Colonic mucosa (tissue), 4 donors: Measurements from ENCODE around the gene TMEM266. TPM values are rescaled to one million over a fixed set of nuclear protein-coding genes. Genes with fewer than 3 reads are reported as not detected.

Experiments used
- DNase-seq: peaks from one replicate; pipeline ENCODE4 v3.0.0-alpha.2; 2020
- H3K27ac ChIP-seq: fragments of 200-600 bp; one replicate; pipeline ENCODE4 v1.8.0; 2021
- H3K27me3 ChIP-seq: fragments of 200-600 bp; one replicate; pipeline ENCODE4 v1.8.0; 2021
- H3K36me3 ChIP-seq: fragments of 200-600 bp; one replicate; pipeline ENCODE4 v1.8.0; 2021
- H3K4me1 ChIP-seq: fragments of 200-600 bp; one replicate; pipeline ENCODE4 v1.8.0; 2021; ENCODE audit warnings: mild to moderate bottlenecking
- H3K4me3 ChIP-seq: fragments of 200-600 bp; one replicate; pipeline ENCODE4 v1.8.0; 2021
- H3K9ac ChIP-seq, 2 donors: one replicate each; pipeline ENCODE4 v1.7.0; 2013; ENCODE audit warnings: control low read depth in 2 of 2, low read depth in 2 of 2, low read length in 2 of 2
- H3K9me3 ChIP-seq: fragments of 200-600 bp; one replicate; pipeline ENCODE4 v1.8.0; 2021
- CTCF ChIP-seq: fragments of 200-600 bp; IDR thresholded peaks from one replicate; pipeline ENCODE4 v1.8.0; 2022; ENCODE audit warnings: antibody characterized with exemption, mild to moderate bottlenecking
- intact Hi-C: fragments of 100-400 bp; cut with DNase I; formaldehyde crosslinking; loops from one replicate; pipeline ENCODE4 v1.14.1; 2022
- total RNA-seq, 2 donors: library from RNA; stranded (reverse); fragmentation: NEBNext Ultra II Directional in 1 of 2; extraction: Animal tissue kit (Norgen Biotek cat#: 25700) in 1 of 2; gene quantifications; one replicate each; pipeline ENCODE4 v1.2.1, GENCODE V29; 2021
- donor health status: healthy.
- donor health status: DM: no; HTN: no; CAD: no.
- donor health status: DM: no; HTN: no; CAD: no.

Gene TMEM266
- total RNA-seq, 2 donors from 2014 or later: not detected

GRCh38 chr15:76116138-76116885 lies 56.5 kb downstream of the TMEM266 start:
- Histone ChIP-seq H3K27ac (no peak overlapping the region), H3K36me3 (no peaks in the 10 kb centered on the region), H3K4me1 (no peaks in the 10 kb centered on the region), H3K9ac (no peak overlapping the region), H3K9me3 (no peaks in the 10 kb centered on the region), H3K4me3 (no peak overlapping the region), H3K27me3 (no peaks in the 10 kb centered on the region)
- no peak for DNase-seq
- intact Hi-C loops: no loop called here
- no peak for TF ChIP-seq CTCF

GRCh38 chr15:76117181-76117580 lies 57.4 kb downstream of the TMEM266 start:
- Histone ChIP-seq H3K27me3 (no peaks in the 10 kb centered on the region), H3K27ac (no peak overlapping the region), H3K36me3 (no peaks in the 10 kb centered on the region), H3K9me3 (no peaks in the 10 kb centered on the region), H3K9ac (no peak overlapping the region), H3K4me3 (no peak overlapping the region), H3K4me1 (no peaks in the 10 kb centered on the region)
- TF ChIP-seq CTCF: no peak
- no peak for DNase-seq
- intact Hi-C loops: no loop called here

GRCh38 chr15:76118767-76119166 lies 59.0 kb downstream of the TMEM266 start:
- Histone ChIP-seq H3K4me3 (no peak overlapping the region), H3K9me3 (no peaks in the 10 kb centered on the region), H3K4me1 (no peaks in the 10 kb centered on the region), H3K27ac (no peak overlapping the region), H3K27me3 (no peaks in the 10 kb centered on the region), H3K36me3 (no peaks in the 10 kb centered on the region), H3K9ac (no peak overlapping the region)
- intact Hi-C loops: no loop called here
- TF ChIP-seq CTCF: no peak
- DNase-seq: no peak

- Histone ChIP-seq H3K9me3 (no peaks in the 10 kb centered on the region), H3K27me3 (no peaks in the 10 kb centered on the region), H3K27ac (no peak overlapping the region), H3K36me3 (no peaks in the 10 kb centered on the region), H3K9ac (no peak overlapping the region), H3K4me3 (no peak overlapping the region), H3K4me1 (no peaks in the 10 kb centered on the region)
- DNase-seq: no peak
- no peak for TF ChIP-seq CTCF
- intact Hi-C loops: no loop called here
These were observed 63.2 kb downstream of the TMEM266 start for GRCh38 chr15:76123031-76123430.

GRCh38 chr15:76127169-76127568 lies 67.4 kb downstream of the TMEM266 start:
- TF ChIP-seq CTCF: no peak
- intact Hi-C loops: no loop called here
- Histone ChIP-seq H3K9me3 (no peaks in the 10 kb centered on the region), H3K27me3 (no peaks in the 10 kb centered on the region), H3K27ac (no peak overlapping the region), H3K4me3 (no peak overlapping the region), H3K4me1 (no peaks in the 10 kb centered on the region), H3K36me3 (no peaks in the 10 kb centered on the region), H3K9ac (no peak overlapping the region)
- DNase-seq: no peak
